T-helper 17 cell (primary cell): ENCODE data around the gene ZBTB2. TPM values are rescaled to one million over a fixed set of nuclear protein-coding genes. Genes with fewer than 3 reads are reported as not detected.

Source experiments
- total RNA-seq, 4 donors: library from RNA in 2 of 4; stranded (reverse) in 2 of 4; gene quantifications; one replicate each; pipeline ENCODE4 v1.2.3 and lab custom pipeline; 2022 to 2026

ZBTB2 gene
- total RNA-seq, 2 donors from 2014 or later: 23.5 to 29.2 TPM

Other genes starting within 250 kb of the ZBTB2 start
- under 1 TPM; 0.18 to 0.20 TPM for gene AKAP12, start 151.6 kb downstream of the ZBTB2 start, total RNA-seq
- 1 to 10 TPM; 7.0 to 8.5 TPM for gene RMND1, start 60.6 kb upstream of the ZBTB2 start, total RNA-seq
- not detected for gene CCDC170, start 102.5 kb upstream of the ZBTB2 start, total RNA-seq